ENCODE measurements around the gene ZKSCAN7.

The ZKSCAN7 gene

DNA sequence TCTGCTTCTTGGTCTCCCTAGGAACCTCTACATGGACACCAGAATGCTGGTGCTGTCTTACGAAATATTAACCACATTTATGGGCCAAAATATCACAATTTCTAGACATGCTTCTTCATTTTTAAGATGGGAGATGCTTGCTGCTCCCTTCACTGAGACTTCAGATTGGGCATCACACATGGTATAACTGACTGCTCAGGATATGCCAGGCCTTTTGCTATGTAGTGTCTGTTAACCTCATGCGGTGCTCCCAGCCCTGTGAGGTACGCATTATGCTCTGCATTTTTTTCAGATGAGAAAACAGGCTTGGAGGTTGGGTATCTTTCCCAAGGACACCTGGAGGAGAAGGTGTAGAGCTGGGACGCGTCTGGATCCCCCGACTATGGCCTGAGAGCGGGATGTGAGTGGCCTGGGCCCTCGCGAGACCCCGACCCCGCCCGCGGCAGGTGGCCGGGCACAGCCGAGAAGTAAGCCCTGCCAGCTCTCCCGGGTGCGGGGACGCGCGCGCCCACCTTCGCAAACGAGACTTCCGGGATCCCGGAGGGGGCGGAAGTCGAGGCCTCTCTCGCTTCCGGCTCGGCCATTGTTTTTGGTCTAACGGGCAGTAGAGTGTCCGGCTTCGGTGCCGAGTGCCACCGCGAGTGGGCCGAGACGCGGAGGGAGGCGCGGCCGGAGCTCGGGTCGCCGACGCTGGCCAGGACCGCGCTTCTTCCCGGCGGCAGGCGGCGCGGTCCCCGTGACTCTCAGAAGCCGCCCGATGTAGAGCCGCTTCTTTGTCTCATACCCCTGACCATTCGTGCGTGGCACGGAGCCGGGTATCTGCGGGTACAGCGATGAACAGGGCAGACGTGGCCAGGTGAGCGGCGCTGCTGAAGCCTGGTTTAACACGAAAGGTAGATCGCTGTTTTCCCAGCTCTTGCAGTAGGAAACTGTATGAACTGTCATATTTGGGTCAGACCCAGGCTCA lies at the start of gene ZKSCAN7:
Gene ZKSCAN7, plus strand, starts transcription at position 568 of the 967 bp plus-strand sequence. CDS start 1,855 bp downstream, outside the sequence.
- H3K36me3 ChIP-seq: peaks cover 23% of the 10 kb centered on the region
- no peaks in the 10 kb centered on the region for H3K9me3 ChIP-seq (ENCODE audit: severe bottlenecking)
- peak within 1 kb of the TSS; percentile 88 for H3K27ac ChIP-seq
- H3K27me3 ChIP-seq (ENCODE audit: insufficient read depth, low read depth, severe bottlenecking): no peaks in the 10 kb centered on the region
- no peak for TF ChIP-seq CTCF (IDR thresholded peaks at IDR 0.05; ENCODE audit: low read depth, low read length)
- DNase-seq: peak; percentile 85
- peak within 1 kb of the TSS; percentile 97 for H3K4me3 ChIP-seq (ENCODE audit: low read depth, low read length)

DNA sequence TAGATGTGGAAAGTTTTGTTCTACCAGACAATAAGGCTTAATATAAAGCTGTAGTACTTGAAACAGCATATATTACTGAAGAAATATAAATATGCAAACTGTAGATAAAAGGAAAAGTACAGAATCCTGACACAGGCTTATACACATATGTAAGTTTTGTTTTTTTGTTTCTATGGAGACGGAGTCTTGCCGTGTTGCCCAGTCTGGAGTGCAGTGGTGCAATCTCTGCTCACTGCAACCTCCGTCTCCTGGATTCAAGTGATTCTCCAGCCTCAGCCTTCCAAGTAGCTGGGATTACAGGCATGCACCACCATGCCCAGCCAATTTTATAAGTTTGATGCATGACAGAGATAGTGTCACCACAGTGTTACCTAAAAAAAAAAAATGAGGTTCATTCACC lies 48.4 kb upstream of the ZKSCAN7 start:
- DNase-seq: no peak
- Histone ChIP-seq H3K4me3 (ENCODE audit: low read depth, low read length) (no peak overlapping the region), H3K27me3 (ENCODE audit: insufficient read depth, low read depth, severe bottlenecking) (no peaks in the 10 kb centered on the region), H3K27ac (no peak overlapping the region), H3K9me3 (ENCODE audit: severe bottlenecking) (peaks cover 2% of the 10 kb centered on the region), H3K36me3 (peaks cover 16% of the 10 kb centered on the region)
- TF ChIP-seq CTCF (IDR thresholded peaks at IDR 0.05; ENCODE audit: low read depth, low read length): no peak

DNA sequence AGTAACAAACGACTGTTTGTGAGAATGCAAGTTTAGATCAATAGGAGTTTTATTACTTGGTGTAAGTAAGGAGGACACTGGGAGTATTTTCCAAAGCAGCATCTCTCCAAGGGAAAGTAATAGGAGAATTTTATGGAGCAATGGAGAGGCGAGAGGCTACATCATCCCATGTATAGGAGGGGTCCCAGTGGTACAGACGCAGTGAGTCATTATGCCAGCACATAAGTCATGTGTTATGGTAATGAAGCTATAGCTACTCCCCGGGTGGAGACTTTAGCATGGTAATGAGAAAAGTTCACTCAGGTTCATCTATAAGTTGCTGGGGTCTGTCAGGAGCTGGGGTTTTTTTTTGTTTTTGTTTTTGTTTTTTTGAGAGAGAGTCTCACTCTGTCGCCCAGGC lies 48.0 kb upstream of the ZKSCAN7 start:
- no peak for TF ChIP-seq CTCF (IDR thresholded peaks at IDR 0.05; ENCODE audit: low read depth, low read length)

DNA sequence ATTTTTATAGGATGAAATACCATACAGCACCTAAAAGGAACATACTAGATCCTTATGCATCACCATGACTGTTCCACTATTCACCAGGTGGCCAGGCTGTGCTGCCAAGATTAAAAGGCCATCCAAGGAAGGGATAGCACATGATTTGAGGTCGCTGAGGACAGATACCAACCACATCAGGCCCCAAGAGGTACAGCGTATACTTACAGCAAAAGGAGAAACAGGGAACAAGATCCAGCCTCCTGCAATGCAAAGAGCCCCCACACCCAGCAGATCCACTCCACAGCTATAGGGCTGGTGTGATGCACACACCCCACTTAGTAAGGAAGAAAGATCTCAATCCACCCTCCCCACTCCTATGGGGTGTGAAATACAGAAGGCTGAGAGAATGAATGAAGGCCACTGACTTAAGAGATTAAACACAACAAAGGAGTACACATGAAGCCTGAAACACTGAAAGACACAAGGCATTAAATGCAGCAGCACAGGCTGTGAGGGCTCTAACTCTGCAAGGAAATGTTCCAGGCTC lies 45.5 kb upstream of the ZKSCAN7 start:
- H3K27ac ChIP-seq: peak overlapping the region; percentile 80; the same call in 1 of the 2 replicates
- no peak for TF ChIP-seq CTCF (IDR thresholded peaks at IDR 0.05; ENCODE audit: low read depth, low read length)
- peak; percentile 46 for DNase-seq
- no peaks in the 10 kb centered on the region for H3K9me3 ChIP-seq (ENCODE audit: severe bottlenecking)
- H3K4me3 ChIP-seq (ENCODE audit: low read depth, low read length): peak overlapping the region; percentile 72
- H3K27me3 ChIP-seq (ENCODE audit: insufficient read depth, low read depth, severe bottlenecking): no peaks in the 10 kb centered on the region
- H3K36me3 ChIP-seq: peaks cover 5% of the 10 kb centered on the region

More for the DNA sequence above, 48.0 kb upstream of the ZKSCAN7 start:
- H3K27me3 ChIP-seq (ENCODE audit: insufficient read depth, low read depth, severe bottlenecking): no peaks in the 10 kb centered on the region
- H3K4me3 ChIP-seq (ENCODE audit: low read depth, low read length): no peak overlapping the region
- no peak overlapping the region for H3K27ac ChIP-seq
- peaks cover 12% of the 10 kb centered on the region for H3K36me3 ChIP-seq
- no peak for DNase-seq
- no peaks in the 10 kb centered on the region for H3K9me3 ChIP-seq (ENCODE audit: severe bottlenecking)

GRCh38 chr3:44510000-44510368 lies 45.0 kb upstream of the ZKSCAN7 start:
- Histone ChIP-seq H3K4me3 (ENCODE audit: low read depth, low read length) (peak overlapping the region; percentile 72), H3K27me3 (ENCODE audit: insufficient read depth, low read depth, severe bottlenecking) (no peaks in the 10 kb centered on the region), H3K36me3 (peaks cover 5% of the 10 kb centered on the region), H3K9me3 (ENCODE audit: severe bottlenecking) (no peaks in the 10 kb centered on the region), H3K27ac (peak overlapping the region; percentile 80)
- DNase-seq: no peak
- no peak for TF ChIP-seq CTCF (IDR thresholded peaks at IDR 0.05; ENCODE audit: low read depth, low read length)
